GM12874 (cell line): ENCODE results near the gene DLGAP5.

ENCODE experiments used
- TF ChIP-seq, protein P1 (sequence below): IDR thresholded peaks from 2 replicates; pipeline ENCODE4 v1.5.1; 2011; ENCODE audit warnings: low read depth, mild to moderate bottlenecking, control low read depth, low read length, moderate library complexity; ENCODE audit not compliant: insufficient read depth

DLGAP5 gene

GRCh38 chr14:55221968-55222367 lies 30.6 kb upstream of the DLGAP5 start:
- TF ChIP-seq, protein P1, sequence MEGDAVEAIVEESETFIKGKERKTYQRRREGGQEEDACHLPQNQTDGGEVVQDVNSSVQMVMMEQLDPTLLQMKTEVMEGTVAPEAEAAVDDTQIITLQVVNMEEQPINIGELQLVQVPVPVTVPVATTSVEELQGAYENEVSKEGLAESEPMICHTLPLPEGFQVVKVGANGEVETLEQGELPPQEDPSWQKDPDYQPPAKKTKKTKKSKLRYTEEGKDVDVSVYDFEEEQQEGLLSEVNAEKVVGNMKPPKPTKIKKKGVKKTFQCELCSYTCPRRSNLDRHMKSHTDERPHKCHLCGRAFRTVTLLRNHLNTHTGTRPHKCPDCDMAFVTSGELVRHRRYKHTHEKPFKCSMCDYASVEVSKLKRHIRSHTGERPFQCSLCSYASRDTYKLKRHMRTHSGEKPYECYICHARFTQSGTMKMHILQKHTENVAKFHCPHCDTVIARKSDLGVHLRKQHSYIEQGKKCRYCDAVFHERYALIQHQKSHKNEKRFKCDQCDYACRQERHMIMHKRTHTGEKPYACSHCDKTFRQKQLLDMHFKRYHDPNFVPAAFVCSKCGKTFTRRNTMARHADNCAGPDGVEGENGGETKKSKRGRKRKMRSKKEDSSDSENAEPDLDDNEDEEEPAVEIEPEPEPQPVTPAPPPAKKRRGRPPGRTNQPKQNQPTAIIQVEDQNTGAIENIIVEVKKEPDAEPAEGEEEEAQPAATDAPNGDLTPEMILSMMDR: no peak

GRCh38 chr14:55221186-55221585 lies 29.8 kb upstream of the DLGAP5 start:
- TF ChIP-seq, protein P1: no peak

DNA sequence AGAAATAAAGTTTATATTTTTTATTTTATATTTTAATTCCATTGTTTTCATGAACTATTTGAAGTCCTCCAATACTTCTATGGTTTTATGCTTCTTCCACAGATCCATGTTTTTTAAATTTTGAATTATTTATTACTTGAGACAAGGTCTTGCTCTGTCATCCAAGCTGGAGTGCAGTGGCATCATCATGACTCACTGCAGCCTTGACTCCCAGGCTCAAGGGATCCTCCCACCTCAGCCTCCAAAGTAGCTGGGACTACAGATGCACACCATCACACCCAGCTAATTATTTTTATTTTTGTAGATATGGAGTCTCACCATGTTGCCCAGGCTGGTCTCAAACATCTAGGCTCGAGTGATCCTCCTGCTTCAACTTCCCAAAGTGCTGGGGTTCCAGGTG lies 28.8 kb upstream of the DLGAP5 start:
- TF ChIP-seq, protein P1: no peak

DNA sequence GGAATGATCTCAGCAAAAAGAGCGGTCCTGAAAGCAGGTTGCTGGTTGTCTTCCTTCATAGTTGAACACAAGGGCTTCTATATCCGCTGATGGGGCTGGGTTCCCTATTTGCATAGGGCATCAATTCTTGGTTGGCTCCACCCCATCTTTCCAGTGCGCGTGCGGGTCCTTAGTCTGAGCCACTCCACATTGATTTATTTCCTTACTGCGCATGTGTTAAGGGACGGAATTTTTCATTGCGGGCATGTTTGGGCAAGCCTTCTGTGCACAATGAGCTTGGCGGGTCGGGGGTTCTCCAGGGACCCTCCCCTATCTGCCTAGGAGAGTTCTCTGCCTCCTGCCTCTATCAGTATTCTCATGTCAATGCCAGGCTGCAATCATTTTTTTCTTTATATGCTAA lies 21.2 kb upstream of the DLGAP5 start:
- TF ChIP-seq, protein P1: no peak

GRCh38 chr14:55207832-55208231 lies 16.4 kb upstream of the DLGAP5 start:
- TF ChIP-seq, protein P1: no peak

DNA sequence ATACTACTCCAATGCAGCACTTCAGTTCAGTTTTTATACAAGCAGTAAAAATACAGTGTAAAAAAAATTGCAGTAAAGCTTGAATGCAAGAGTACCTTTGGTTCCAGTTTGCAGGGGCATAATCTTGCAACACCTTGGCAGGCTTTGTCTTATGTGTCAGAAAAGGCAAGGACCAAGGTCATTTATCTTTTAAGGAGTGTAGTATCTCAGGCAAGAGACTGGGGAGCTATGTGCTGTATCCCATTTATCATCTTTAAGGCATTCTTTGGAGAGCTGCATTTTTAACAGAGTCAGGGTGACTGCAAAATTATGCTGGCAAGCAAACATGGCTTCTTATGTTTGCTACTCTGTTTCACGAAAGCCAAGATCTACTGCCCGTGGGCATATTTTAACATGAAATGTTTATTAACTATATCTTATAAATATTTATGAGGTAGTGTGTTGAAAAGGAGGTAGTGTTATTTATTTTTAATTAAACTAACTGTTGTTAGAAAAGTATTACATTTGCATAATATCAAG lies 14.8 kb upstream of the DLGAP5 start:
- TF ChIP-seq, protein P1: no peak

DNA sequence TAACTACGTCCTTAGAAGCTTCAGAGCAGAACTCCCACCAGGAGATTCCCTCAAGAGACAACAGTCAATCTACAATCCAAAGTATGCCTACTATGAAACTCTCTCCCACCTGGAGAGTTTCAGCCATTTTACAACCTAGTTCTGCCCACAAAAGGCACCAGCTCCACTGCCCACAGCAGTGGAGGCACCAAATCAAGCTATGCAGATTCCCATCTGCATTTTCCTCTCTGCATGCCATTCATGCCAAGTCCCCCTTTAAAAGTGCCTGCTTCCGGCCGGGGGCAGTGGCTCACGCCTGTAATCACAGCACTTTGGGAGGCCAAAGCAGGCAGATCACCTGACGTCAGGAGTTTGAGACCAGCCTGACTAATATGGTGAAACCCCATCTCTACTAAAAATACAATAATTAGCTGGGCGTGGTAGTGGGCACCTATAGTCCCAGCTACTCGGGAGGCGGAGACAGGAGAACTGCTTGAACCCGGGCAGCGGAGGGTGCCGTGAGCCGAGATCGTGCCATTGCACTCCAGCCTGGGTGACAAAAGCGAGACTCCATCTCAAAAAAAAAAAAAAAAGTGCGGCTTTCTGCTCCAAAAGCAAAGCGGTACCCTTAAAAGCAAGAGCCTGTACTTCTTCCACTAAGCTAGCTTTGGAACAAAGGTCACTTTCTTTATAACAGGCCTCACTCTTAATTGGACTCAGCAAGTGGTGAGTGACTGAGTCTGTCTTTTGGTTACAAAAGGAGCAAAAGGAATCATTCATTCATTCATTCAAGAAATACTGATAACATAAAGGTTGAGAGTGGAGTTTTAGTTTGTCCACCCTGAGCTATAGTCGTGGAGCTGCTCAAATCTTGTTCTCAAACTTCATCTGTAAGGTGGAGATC lies 10.1 kb upstream of the DLGAP5 start:
- TF ChIP-seq, protein P1: no peak
